ENCODE data around the gene GNB1. TPM values are rescaled to one million over a fixed set of nuclear protein-coding genes. Genes with fewer than 3 reads are reported as not detected.

Gene GNB1
- total and polyA plus RNA-seq, 4 donors: 114 to 338 (median 191) TPM

GRCh38 chr1:1780598-1781525 lies 110.0 kb downstream of the GNB1 start:
- H3K4me3 ChIP-seq: no peak overlapping the region
- 60 to 74% methylated on average over 7 of the region's 7 CpGs for WGBS, 2 donors
- peaks cover 11 to 46% (median 23%) of the 10 kb centered on the region in 5 donors for H3K4me1 ChIP-seq (ENCODE audit: control insufficient read depth in 5 of 5, insufficient read depth in 5 of 5, low read length in 5 of 5)

GRCh38 chr1:1779691-1780597 lies 110.9 kb downstream of the GNB1 start:
- peaks cover 0 to 5% (median 0%) of the 10 kb centered on the region in 4 donors for H3K36me3 ChIP-seq (ENCODE audit: control insufficient read depth in 4 of 4, insufficient read depth in 4 of 4, low read length in 4 of 4)

More at GRCh38 chr1:1780598-1781525, 110.0 kb downstream of the GNB1 start:
- Histone ChIP-seq H3K36me3 (ENCODE audit: control insufficient read depth in 4 of 4, insufficient read depth in 4 of 4, low read length in 4 of 4) (peaks cover 0 to 12% (median 4%) of the 10 kb centered on the region in 4 donors), H3K9ac (ENCODE audit: insufficient read depth in 1 of 2, low read length in 2 of 2) (no peak overlapping the region), H3K27ac (ENCODE audit: low read depth in 1 of 2, low read length in 1 of 2) (peak overlapping the region in 1 of 2 donors; percentile 92), H3K27me3 (ENCODE audit: control insufficient read depth in 3 of 3, insufficient read depth in 3 of 3, low read length in 2 of 3) (no peaks in the 10 kb centered on the region), H3K9me3 (ENCODE audit: control insufficient read depth in 4 of 4, insufficient read depth in 3 of 4, low read length in 3 of 4) (no peaks in the 10 kb centered on the region)
- ATAC-seq (ENCODE audit: insufficient read depth, low FRiP score) (no peak), DNase-seq (no peak)
- no peak for TF ChIP-seq CTCF (IDR thresholded peaks at IDR 0.05; ENCODE audit: control extremely low read depth, extremely low read depth)

GRCh38 chr1:1779320-1779675 lies 111.6 kb downstream of the GNB1 start:
- Histone ChIP-seq H3K4me3 (peak overlapping the region; percentile 97), H3K9ac (ENCODE audit: insufficient read depth in 1 of 2, low read length in 2 of 2) (no peak overlapping the region), H3K27ac (ENCODE audit: low read depth in 1 of 2, low read length in 1 of 2) (peak overlapping the region in 1 of 2 donors; percentile 92), H3K36me3 (ENCODE audit: control insufficient read depth in 4 of 4, insufficient read depth in 4 of 4, low read length in 4 of 4) (no peaks in the 10 kb centered on the region), H3K27me3 (ENCODE audit: control insufficient read depth in 3 of 3, insufficient read depth in 3 of 3, low read length in 2 of 3) (no peaks in the 10 kb centered on the region), H3K9me3 (ENCODE audit: control insufficient read depth in 4 of 4, insufficient read depth in 3 of 4, low read length in 3 of 4) (no peaks in the 10 kb centered on the region), H3K4me1 (ENCODE audit: control insufficient read depth in 5 of 5, insufficient read depth in 5 of 5, low read length in 5 of 5) (peaks cover 12 to 51% (median 26%) of the 10 kb centered on the region in 5 donors)
- WGBS, 2 donors: 54 to 68% methylated on average over 11 of the region's 11 CpGs
- ATAC-seq (ENCODE audit: insufficient read depth, low FRiP score): no peak
- no peak for TF ChIP-seq CTCF (IDR thresholded peaks at IDR 0.05; ENCODE audit: control extremely low read depth, extremely low read depth)
- no peak for DNase-seq

More at GRCh38 chr1:1779691-1780597, 110.9 kb downstream of the GNB1 start:
- DNase-seq (peak in 1 of 3 donors; percentile 10), ATAC-seq (ENCODE audit: insufficient read depth, low FRiP score) (peak; percentile 8)
- H3K27me3 ChIP-seq (ENCODE audit: control insufficient read depth in 3 of 3, insufficient read depth in 3 of 3, low read length in 2 of 3): no peaks in the 10 kb centered on the region
- no peak for TF ChIP-seq CTCF (IDR thresholded peaks at IDR 0.05; ENCODE audit: control extremely low read depth, extremely low read depth)
- H3K4me1 ChIP-seq (ENCODE audit: control insufficient read depth in 5 of 5, insufficient read depth in 5 of 5, low read length in 5 of 5): peaks cover 12 to 51% (median 26%) of the 10 kb centered on the region in 5 donors
- H3K9ac ChIP-seq (ENCODE audit: insufficient read depth in 1 of 2, low read length in 2 of 2): no peak overlapping the region
- H3K4me3 ChIP-seq: no peak overlapping the region
- H3K9me3 ChIP-seq (ENCODE audit: control insufficient read depth in 4 of 4, insufficient read depth in 3 of 4, low read length in 3 of 4): no peaks in the 10 kb centered on the region
- H3K27ac ChIP-seq (ENCODE audit: low read depth in 1 of 2, low read length in 1 of 2): peak overlapping the region in 1 of 2 donors; percentile 92
- WGBS, 2 donors: 27 to 47% methylated on average over 19 of the region's 19 CpGs

All from lung (tissue), 12 donors.